Hematopoietic multipotent progenitor cell treated with erythropoietin and hydrocortisone succinate and interleukin-3 and kit ligand, for 17 days (in vitro differentiated cells): ENCODE results near the gene RIC8B.

ENCODE experiments used
- DNase-seq: peaks from one replicate; pipeline ENCODE4 v3.0.0-alpha.2; 2015; ENCODE audit warnings: low spot score

RIC8B gene

DNA sequence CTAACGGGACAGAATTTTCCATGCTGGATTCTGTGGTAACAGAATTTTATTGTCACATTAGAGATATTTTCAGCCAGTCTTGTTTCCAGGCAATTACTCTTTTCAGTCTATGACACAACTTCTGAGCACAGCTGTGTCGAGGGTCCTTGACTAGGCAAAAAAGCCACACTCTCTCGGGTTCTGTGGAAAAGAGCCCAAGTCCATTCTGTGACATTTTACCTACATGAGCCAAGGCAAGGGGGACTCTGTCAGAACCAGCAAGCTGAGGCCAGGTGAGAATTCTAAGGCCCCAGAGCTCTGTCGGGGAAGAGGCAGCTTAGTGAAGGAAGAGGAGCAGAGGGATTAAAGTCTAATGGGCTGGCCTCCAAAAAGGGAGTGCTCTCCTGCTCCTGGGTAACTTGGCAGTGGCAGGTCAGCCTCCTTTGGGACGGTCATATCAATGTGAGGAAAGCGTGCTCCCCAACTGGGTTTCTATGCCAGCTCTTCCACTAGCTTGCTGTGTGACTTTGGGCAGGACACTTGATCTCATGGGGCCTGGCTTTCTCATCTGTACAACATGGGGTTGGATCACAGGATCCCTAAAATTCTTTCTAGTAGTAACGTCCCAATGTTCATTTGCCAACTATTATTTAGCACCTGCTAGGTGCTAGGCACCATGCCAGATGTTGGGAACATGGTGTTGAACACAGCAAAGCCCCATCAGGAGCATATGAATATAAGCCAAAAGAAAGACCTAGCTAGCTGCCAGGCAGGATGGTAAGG, 16.0 kb upstream of the RIC8B start:
- DNase-seq, result no peak

DNA sequence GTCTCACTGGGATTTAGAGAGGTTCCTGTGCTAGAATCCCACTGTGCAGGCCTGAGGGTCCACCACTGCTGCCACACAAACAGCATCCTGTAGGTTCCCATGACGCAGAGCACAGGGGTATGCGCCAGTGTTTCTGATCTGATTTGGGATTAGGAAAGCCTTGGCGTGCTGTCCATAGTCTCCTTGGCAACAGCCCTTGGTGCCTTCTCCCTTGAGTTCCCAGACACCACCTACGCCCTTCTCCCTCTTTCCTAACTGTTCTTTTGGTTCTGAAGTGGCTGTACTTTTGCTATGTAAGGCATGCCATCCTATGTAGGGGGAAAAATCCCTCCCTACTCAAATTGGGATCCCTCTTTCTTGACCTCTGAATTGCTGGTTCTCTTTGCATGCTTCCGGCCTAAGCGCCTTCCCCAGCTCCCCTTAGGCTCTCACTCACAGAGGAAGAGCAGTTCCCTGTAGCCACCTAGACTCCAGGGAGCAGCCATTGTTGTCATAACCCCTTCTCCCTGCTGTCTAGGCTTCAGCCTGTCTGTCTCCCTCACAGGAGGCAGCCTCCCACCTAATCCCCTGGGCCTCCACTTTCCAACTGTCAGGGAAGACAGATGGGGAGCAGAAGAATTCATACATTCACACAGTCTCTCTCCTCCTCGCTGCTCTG, 14.8 kb upstream of the RIC8B start:
- no peak for DNase-seq

DNA sequence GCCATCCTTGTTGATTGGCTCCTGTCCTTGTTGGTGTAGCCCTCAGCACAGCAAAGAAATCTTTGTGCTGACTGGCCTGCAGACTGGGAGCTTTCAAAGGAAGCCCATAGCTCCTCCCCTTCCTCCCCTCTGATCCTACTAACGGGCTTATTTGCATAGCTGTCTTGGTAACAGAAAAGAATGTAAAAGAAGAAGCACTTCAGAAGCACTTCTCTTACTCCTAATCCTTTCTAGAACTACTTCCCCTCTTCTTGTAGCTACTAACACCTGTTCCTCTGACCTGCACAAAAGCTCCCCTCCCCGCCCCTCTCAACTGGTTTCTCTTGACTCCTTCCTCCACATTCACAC, 14.3 kb upstream of the RIC8B start:
- no peak for DNase-seq

DNA sequence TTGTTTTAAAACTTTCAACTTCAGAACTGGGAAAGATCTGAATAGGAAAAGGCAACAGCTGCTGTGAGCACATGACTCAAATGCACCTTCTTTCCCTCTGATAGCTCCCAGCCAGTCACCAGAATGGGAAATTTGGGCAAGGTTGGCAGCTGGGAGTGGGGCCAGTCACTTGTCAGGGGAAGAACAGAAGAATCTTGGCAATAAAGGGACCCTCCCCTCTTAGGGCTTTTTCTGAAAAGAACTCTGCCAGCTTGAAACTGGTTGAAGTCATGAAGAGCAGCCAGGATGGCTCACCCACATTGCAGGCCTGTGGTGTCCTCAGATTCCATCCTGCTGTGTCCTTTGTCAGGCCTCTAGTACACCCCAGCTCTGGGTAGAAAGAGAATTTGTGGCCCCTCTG, 10.3 kb upstream of the RIC8B start:
- no peak for DNase-seq

DNA sequence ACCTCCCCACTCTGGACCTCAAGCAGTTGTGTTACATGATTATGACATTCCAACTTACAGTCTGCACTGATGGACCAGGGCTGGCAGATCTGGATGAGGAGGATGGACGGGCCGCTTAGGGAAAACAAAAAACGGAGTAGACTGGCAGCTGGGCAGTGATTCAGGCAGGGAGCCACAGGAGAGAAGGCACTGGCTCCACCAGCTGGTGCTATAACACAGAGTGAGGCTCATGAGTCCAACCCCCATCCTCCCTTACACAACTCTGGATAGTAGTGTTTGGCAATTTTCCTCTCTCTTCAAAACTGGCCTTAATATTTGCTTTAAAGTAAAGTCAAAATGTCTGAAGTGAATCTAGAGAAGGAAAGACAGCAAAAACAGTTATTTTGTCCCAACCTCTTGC, 9.7 kb upstream of the RIC8B start:
- no peak for DNase-seq

DNA sequence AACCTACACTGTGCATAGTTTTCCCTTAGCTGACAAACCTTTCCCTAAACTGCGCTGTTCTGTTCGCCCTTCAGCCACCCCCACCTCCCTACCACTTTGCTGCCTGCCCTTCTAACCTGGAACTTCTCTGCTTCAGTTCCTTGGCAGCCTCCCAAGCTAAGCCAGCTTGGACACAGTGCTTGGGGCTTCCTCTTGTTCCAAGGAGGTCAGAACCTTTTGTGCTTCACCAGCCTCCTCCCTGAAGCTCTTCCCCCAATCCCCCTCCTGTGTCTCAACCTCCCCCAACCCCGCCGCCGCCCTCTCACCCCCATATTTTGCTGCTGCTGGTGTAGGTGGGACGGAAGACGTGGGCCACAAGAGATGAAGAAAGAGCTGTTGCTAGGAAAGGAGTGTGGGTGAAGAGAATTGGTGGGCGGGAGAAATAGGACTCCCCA, 8.1 kb upstream of the RIC8B start:
- no peak for DNase-seq

DNA sequence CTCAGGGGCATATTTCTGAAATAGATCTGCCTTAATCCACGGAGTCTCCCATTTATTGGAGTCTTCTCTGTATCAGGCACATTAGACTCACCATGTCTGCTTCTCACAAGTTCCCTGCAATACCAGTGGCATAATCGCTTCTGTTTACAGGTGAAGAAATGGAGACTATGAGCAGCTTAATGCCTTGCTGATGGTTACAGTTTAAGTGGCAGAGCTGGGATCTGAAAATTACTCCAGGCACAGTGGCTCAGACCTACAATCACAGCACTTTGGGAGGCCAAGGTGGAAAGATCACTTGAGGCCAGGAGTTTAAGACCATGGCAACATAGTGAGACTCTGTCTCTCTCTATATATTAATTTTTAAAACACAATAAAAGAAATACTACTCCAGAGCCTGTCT, 7.3 kb upstream of the RIC8B start:
- no peak for DNase-seq

DNA sequence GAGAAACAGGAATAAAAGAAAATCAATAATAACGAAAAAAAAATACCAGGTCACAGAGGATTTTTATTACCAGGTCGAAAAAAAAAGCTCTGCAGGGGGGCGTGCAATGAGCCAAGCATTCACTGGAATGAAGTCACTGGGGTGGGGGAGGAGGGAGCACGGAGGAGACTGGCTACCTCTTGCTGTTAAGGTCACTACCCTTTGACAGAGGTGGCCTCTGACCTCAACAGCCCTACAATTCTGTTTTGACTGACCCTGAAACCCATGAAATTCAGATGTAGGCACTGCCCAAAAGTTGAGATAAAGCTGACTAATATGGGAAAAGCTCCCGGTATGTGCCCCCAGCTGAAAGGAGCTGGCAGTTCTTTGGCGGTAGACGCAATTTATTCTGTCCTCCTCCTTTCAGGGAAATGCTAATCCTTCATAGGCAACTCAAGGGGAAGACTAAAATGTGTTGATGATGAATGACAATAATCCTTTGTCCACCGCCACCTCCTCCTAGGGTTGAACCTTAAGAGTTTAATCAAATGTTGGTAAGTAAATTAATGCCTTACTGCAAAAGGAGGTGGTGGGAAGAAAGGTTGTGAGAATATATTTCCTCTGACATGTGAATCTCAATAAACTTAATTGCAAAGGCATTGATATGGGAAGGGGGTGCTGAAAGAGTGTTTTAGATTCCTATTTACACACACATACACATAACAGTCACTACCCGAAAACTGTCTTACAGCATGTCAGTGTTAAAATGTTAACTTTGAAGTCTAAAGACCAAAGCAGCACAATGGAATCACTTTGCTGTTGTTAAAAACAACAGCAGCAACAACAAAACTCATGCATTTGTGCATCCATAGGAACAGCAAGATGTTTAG, 6.3 kb upstream of the RIC8B start:
- DNase-seq, result no peak

DNA sequence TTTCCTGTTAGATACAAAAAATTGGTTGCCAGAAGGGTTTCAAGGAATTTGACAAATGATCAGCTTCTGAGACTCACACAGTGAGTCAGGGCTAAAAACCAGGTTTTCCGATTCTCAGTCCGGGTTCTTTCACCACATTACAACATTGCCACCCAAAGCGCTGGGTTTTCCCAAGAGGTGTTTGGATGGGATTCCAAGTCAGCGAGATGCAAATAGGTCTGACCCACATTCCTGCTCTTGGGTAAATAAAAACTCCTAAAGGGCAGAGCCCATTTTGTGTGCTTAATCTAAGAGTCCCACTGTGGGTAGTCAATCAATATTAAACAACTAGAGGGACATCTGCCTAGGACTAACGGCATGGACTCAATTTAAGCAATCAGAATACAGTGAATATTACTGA, 5.4 kb upstream of the RIC8B start:
- no peak for DNase-seq

DNA sequence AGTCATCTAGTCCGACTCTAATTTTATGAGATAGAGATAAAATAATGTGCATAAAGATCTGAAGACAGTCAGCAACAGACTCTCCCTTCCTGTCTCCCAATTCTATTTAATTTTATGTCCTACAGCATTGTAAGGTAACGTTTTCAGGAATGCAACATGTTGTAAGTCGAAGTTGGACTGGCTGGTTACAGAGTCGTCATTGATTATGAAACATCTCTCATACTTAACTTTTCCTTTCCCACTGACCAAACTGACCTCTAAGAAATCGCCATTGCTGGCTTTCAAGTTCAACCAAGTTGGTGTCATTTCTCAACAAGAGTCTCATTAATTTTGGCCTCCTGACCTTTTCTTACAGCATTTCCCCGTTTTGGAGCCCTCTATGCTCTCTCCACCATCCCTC, 4.9 kb upstream of the RIC8B start:
- DNase-seq, result no peak

DNA sequence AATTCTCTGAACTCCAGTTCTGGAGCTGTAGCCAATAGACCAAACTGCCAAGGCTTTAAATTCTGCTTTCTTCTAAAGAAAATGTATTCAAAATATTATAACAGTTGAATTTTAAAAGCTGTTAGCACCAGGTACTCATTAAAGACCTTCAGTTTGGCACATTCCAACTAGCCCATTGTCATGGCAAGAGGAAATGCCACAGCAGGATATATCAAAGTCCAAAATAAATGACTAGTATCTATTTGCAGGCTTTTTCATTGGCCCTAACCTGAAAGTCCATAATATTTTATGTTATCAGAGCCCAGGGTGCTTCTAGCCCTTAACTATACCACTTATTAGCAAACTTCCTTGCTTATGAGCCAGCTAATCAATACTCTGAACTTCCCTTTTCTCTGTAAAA, 3.1 kb upstream of the RIC8B start:
- no peak for DNase-seq

DNA sequence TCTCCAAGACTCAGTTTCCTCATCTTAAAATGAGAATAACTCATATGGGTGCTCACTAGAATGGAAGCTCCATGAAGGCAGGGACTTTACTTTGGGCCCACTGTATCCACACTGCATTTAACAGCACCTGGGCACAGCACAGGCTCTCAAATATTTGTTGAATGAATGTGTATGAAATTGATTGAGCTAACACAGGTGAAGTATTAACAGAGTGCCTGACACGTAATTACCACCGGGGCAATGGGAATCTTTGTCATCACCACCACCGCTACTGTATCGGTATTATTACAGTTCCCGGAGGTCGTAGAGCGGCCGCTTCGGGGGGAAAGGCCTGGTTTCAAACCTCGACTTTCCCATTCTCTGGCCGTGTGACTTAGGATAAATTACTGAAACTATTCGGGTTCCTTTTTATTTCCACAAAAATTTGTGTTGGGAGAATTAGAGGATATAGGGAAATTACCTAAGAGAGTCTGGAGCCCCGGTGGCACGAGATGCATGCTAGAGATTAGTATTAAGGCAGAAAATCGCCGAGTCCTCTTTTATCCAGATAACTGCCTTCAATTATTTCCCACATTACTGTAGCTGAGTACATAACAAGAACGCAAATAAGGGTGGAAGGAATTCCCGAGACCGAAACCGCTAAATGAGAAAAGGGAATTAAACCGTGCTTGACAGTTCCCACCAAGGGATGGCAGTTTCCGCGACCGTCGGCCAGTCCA, 1.0 kb upstream of the RIC8B start:
- no peak for DNase-seq

DNA sequence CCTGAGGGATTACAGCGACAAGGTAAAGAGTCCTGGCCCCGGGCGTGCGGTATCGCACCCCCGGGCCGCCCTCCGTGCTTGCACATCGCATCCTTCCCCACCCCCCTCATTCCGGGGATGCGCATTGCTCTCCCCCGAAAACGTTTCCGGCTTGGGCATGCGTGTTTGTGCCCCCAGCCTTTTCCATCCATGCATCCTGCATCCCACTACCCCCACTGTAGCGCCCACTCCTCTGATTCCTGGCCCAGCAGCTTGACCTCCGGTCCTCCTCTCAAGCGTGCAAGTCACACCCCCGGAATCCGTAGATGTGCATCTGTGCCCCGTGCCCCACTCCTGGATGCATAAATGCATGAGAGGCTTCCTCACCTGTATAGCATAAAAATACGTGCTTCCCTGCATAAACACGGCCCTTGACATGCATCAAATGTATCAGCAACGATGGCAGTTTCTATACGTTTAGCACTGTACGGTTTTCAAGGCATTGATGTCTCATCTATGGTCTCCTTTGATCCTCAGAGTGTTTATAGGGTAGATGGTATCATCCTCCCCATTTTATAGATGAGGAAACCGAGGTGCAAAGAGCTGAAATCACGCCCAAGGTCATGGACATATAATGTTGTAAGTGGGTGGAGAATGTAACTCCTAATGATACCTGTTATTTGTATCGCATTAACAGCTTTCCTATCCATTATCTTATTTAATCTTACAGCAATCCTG, 484 bp downstream of the RIC8B start:
- no peak for DNase-seq

DNA sequence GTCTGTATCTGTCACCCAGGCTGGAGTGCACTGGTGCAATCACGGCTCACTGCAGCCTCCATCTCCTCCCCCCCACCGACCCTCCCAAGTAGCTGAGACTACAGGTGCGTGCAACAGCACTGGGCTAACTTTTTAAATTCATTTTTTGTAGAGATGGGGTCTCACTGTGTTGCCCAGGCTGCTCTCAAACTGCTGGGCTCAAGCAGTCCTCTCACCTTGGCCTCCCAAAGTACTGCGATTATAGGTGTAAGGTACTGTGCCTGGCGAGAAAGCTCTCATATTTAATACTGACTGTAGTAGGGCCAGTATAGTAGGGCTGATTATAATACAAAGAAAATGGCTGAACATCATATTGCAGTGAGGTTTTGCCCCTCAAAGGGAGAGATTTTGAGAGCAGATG, 2.4 kb downstream of the RIC8B start:
- no peak for DNase-seq

DNA sequence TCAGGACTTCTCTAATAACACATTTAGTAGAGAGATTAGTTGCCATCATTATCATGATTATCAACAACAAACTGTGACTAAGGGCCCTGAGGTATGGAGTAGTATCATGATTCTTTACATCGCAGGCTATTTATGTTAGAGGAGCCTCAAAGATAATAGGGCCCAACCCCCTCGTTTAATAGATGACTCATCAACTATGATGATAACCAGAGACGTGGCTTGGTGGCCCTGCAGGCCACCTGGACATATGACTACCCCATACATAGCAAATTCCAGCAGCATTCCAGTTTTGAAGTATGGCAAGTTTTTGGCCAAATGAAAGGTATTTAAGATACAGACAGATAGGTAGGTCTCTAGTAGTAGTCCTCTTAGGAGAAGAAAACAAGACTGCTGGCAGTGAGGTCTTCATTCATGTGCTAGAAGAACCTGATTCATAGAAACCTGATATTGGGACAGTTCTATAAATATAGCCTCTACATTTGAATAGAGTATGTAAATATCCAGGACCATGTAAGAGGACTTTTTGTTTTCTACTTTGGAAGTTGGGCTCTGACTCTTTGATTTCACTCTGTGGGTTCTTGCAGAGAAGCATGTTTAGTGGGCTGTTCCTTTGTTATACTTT, 5.6 kb downstream of the RIC8B start:
- DNase-seq, result no peak

DNA sequence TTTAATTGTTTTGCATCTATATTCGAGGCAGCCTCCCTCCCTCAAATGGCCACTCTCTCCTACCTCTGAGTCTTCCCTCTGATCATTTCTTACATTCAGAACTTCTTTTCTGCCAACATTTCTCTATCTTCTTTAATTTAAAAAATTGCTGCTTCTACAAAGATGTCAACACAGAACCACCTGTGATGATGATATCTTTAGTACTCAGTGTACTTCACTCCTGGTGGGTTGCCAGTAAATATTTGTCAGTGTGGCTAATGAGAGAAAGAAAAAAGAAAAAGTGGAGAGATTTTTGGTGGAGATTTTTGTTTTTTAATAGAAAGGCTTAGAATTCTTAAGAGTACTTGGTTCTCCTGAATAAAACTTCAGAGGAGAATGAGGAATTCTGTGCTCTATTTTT, 8.1 kb downstream of the RIC8B start:
- no peak for DNase-seq

DNA sequence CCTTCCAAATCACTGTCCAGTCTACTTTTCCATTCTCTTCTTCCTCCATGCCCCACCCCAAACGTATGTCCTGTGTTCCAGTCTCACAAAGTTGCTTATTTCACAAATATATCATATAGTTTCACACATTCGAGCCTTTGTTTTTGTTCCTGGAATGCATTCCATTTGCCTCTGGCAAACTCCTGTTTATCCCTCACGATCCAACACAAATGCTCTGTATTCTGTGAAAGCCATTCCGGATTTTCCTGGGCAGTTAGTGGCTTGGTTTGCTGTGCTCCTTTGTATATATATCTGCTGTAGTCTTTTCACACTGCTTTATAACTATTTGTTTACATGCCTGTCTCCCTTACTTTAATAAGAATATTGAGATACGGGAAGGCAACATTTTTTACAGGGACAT, 9.0 kb downstream of the RIC8B start:
- DNase-seq, result no peak

DNA sequence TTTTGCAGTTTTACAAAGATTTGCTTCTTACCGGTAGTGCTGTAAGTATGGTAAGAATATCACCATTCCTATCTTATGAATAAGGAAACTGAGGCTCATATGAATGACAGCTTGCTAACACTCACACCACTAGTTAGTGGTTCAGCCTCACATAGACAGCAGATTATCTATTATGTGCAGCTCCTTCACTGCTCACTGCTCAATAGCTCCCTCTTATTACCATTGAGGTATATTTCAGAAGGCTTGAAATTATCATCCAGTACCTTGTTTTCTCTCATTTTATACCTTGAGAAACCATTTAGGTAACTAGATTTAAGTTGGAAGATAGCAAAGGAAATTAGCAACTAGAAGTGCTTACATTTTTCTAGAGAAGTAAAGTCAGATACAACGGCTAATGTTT, 15.5 kb downstream of the RIC8B start:
- no peak for DNase-seq

DNA sequence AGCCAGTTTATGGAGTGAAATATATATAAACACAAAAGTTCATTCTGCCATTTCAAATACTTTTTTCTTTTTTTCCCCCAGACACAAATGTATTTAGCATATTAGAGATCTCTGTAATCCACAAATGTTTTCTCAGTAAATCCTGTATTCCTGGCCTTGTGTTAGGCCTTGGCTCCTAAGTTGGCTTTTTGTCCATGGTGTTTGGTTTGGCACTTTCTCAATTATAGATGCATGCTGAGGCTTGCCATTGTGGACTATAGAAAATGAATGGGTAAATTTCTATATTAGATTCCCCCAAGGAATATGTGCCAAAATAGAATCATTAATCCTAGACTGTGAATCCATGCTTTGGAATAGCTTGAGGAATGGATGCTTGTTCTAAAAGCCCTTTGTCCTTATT, 17.0 kb downstream of the RIC8B start:
- no peak for DNase-seq

DNA sequence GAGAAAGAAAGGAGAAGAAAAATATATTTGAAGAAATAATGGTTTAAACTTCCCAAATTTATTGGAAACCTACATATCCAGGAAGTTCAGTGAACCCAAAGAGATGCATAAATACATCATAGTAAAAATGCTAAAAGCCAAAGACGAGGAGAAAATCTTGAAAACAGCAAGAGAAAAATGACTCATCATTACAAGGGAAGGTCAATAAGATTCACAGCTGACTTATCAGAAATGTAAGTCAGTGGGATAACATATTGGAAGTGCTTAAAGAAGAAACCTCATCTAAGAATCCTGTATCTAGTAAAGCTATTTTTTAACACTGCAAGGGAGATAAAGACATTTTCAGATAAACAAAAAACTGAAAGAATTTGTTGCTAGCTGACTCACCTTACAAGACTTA, 19.9 kb downstream of the RIC8B start:
- no peak for DNase-seq

DNA sequence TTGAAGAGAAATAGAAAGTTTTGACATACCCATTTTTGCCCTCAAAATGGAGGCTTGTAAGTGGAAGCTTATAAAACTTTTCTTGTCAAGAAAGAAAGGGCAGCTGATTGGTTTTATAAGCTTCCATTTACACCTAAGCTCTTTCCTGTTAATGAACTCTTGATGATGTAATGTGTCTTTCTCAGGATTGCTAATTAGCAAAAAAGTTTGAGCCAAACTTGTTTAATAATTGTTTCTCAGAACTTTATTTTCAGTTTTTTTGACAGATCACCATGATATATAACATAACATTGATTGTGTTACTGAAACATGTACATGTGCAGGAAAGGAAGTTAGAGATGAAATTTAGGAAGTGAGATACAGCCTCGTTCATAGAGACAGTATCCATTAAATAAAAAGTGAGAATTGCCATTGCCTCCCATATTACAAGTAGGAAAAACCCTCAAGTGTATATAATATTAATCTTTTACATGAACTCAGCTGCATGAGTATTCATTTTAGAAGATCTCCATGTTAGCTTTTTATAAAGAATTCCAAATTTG, 26.8 kb downstream of the RIC8B start:
- DNase-seq, result no peak
